HG02610 (cell line): Measurements from ENCODE around the gene PDE6D.

Source experiments
- ATAC-seq: cut with Tn5 transposase; IDR thresholded peaks from one replicate; pipeline ENCODE4 v1.9.1; 2021; ENCODE audit warnings: mild to moderate bottlenecking, moderate library complexity; ENCODE audit not compliant: unreplicated experiment

The PDE6D gene

DNA sequence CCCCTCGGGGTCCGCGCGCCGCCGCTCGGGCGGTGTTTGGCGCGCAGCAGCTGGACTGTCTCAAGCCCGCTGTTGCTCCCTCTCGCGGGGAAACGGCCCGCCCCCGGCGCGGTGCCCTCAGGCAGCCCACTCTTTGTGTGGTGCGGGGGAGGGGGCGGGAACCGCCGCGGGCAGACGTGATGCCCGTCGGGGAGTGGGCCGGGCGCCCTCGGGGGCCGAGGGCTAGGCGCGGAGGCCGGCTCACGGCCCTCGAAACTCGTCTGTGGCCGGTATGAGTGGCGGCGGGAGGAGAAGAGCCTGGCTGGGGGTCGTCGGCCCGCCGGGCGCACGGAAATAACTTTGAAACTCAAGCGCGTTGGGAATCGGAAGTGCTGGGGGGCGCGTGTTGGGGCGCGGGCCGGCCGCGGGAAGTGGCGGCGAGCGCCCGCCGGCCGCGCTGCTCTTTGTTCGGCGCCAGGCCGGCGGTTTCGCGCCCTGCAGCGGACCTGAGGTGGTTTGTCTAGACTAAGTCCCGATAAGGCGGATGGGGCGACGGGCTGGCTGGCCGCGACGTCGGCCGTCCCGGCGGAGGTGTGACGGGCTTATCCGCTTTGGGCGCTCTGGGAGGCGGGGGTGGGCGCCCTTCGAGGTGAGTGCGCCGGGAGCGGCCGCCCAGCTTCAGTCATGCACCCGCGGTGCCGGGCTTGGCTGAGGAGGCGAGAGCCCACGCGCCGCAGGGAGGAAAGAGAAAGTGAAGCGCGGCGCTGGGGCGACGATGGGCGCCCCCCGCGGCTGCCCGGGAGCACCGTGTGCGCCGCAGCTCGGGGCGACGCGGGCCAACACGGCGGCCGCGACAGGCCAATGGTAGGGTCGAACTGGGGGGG lies 72.1 kb downstream of the PDE6D start:
- ATAC-seq, result no peak

GRCh38 chr2:231707927-231708772 lies 72.9 kb downstream of the PDE6D start, which contains the start of gene PTMA:
Gene PTMA, plus strand, starts transcription at chr2:231708525. Its CDS starts 182 bp downstream, at chr2:231708707.
- peak; percentile 63 for ATAC-seq

- no peak for ATAC-seq
These were observed 73.5 kb downstream of the PDE6D start for GRCh38 chr2:231707625-231707926.

DNA sequence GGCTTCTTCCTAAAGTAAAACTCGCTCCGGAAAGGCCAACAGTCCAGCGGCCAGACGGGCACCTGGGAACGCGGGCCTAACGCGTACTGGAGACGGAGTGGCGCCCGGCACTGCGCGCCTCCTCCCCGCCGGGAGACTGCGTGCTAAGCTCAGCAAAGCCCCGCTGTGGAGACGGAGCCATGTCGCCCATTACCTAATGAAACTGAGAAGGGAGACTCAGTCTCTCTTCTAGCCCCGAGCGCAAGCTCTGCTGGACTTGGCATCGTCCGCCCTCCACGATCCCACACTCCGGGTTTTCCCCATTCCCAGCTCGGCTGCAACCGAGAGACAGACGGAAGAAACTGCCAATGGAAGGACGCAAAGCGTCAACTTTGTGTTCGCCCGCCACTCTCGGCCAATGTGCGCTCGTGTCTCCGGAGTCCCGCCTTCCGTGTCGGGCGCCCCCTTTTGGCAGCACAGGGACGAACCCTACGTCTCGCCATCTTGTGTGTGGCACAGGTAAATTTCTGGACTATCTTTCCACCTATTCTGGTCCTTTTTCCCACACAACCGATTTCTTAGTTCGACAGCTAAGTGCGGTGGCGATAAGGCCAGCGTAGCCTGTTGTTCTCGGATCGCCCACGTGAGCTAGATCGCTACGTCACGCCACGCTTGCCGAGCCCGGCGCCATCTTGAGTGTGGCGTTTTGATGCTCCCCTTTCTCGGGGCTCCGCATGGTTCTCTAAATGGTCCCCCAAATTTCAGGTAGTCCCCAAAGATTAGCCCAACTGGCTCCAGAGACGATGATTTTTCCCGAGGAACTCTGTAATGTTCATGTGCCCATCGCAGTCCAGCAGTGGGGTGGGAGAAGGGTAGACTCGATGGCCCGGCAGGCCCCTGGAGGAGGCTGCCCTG lies 74.1 kb downstream of the PDE6D start:
- peak; percentile 39 for ATAC-seq

DNA sequence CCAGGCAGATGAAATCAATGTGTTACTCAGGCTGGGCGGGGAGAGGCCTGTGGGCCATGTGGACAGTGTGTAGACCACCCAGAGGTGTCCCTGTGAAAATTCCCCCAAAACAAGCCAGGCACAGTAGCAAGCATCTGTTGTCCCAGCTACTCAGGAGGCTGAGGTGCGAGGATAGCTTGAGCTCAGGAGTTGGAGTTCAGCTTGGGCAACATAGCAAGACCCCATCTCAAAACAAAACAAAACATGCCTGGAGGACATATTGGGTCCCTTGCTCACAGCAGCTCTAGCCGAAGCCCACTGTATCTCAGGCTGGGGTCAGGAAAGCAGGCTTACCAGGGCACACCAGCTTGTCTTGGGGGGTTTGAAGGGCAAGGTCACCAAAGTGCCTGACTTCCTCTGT lies 77.1 kb downstream of the PDE6D start:
- no peak for ATAC-seq

GRCh38 chr2:231701456-231702373 lies 79.4 kb downstream of the PDE6D start:
- no peak for ATAC-seq

GRCh38 chr2:231699006-231699405 lies 82.1 kb downstream of the PDE6D start:
- ATAC-seq, result no peak

- ATAC-seq, result no peak
These were observed 85.1 kb downstream of the PDE6D start for GRCh38 chr2:231696004-231696367.

DNA sequence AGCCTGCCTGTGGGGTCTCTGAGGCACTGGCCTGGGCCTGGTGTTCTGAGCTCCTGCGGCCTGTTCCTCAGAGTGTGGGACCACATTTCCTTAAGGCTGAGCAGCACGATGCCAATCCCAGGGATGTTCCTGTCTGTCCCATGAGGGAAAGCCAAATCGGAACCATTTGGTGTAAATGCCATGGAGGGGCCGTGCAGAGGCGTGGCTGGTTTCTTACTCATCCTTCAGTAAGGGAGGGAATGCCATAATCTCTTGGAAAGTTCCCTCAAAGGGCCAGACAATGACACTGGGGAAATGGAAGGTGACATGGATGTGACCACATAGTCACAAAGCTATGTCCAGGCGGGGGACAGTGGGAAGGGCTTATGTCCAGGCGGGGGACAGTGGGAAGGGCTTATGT lies 87.1 kb downstream of the PDE6D start:
- ATAC-seq, result no peak

GRCh38 chr2:231692847-231693246 lies 88.2 kb downstream of the PDE6D start:
- no peak for ATAC-seq

GRCh38 chr2:231691251-231691772 lies 89.8 kb downstream of the PDE6D start:
- ATAC-seq, result no peak

DNA sequence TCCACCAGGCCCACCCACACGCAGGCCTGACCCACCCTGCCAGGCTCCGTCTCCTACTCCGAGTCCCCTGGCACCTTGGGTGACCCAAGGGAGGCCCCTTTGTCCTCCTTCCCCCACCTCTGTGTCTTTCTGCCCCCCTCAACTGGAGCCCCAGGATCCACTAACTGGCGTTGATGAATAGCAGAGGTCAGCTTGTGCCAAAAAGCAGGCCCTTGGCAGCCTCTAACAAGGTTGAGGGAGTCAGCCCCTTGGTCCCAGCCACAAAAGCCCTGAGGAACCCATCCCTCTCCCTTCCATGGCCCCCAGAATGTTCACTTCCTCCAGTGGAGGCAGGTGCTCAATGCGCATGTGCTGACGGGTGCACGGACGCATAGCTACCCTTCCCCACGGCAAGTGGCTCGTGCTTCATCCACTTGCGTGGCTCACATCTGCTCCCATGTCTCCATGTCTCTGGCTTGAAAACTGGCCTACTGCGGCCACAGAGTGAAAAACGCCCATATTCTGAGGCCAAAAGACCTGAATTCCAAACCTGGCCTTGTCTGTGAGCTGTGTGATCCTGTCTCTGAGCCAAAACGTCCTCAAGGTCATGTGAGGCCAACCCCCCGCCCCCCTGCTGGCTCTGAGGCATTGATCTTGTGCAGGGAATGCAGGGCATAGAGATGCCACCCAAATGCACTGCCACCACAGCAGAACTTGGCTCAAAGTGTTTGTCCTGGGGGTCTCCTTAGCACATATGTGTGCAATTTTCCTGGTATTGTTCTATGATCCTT lies 91.8 kb downstream of the PDE6D start:
- no peak for ATAC-seq

- no peak for ATAC-seq
These were observed 92.4 kb downstream of the PDE6D start for GRCh38 chr2:231688719-231689118.

DNA sequence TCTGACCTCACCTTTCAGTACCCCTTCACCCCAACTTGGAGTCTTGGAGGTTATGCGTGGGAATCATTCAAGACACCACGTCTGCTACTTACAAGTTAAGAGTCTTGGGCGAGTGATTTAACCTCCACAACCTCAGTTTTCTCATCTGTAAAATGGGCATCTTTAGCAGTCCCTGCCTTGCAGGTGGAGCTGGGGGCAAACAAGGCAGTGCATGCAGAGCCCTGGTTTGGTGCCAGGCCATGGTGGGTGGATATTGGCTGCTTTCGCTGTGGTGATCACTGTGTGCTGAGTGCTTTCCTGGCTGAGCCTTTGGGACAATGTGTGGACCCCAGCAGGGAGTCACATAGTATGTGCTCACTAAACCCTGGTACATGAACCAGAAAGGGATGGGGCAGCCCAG lies 93.1 kb downstream of the PDE6D start:
- no peak for ATAC-seq

DNA sequence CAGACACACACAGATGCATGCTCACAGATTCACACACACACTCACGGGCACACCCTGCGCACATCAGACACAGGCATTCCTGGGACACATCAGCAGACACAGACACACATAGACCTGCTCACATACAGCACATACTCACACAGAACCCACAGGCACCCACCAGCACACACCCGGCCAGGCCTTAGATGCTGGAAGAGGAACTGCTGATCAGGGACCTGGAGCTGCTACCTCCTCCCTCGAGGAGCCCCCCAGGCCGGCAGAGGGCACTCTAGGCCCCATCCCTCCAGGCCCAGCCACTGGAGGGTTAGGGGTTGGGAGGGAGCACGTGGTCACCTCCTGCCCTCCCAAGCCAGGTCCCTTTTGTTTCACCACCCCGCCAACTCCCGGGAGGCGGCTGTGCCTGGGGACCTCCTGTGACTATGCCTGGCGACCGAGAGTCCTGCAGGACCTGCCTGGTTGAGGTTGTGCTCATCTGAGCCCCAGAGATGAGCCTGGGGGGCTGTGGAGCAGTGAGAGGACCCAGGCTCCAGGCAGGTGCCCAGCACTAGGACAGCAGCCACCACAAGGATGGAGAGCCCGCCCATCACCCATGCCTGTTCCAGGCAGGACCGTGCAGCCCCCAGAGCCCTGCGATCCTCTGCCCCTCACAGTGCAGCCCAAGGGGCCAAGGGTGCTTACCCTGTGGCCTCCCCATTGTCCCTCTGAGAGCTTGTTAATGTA lies 93.8 kb downstream of the PDE6D start:
- ATAC-seq, result peak; percentile 83

DNA sequence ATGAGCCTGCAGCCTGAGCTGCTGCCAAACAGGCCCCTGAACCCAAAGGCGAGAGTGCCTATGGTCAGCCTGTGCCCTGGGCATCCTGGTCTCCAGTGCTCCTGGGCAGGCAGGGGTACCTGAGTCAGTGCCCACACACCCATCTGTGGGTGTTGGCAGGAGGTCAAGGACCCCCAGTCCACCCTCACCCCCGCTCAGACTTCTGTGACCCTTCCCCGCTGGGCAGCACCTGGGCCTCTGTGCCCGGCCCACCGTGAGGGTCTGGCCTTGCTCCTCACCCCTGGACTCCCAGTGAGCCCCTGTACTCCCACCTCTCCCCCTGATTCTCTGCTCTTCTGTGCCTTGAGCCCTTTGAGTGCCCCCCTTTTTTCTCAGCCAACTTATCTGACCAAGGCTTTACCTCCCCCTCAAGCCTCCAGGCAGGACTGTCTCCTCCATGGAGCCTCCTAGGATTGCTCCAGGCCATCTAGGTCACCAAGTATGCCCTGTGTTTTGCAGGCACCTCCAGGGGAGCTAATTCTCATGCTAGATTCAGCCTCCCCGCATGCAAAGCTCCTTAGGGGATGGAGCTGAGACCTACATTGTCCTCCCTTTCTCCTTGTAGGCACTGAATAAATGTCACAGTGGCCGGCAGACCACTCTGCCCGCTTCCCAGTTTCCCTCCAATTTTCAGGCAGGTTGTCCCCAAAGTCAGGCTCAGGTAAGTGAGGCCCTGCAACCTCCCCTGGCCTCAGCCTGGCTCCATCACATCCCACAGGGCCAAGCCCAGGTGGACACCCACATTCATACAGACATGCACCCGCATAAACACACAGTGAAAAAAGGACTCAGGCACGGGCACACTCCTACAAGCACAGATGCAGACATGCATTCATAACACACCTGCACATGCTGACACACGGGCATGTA lies 94.6 kb downstream of the PDE6D start:
- no peak for ATAC-seq
